Naive thymus-derived CD4-positive, alpha-beta T cell (primary cell): Measurements from ENCODE around the gene PLEKHA7. TPM values are rescaled to one million over a fixed set of nuclear protein-coding genes. Genes with fewer than 3 reads are reported as not detected.
"Not testable (repeated sequence)": the region's sequence is repeated elsewhere in the genome, so short reads cannot be mapped to it uniquely, and the experiment has no call there.

Experiments used
- ATAC-seq: fragments of 150-1000 bp; cut with Tn5 transposase; 2 replicates; pipeline ENCODE4 v1.10.0; 2021; ENCODE audit warnings: mild to moderate bottlenecking, moderate library complexity
- CTCF ChIA-PET: fragments of 350-600 bp; sonication (Branson Sonifier 250); formaldehyde crosslinking; loops from one replicate; lab custom pipeline; 2021; ENCODE audit warnings: antibody characterized with exemption; lab: Charles Lee
- POLR2A ChIA-PET: fragments of 350-600 bp; sonication (Branson Sonifier 250); formaldehyde crosslinking; loops from one replicate; lab custom pipeline; 2021; ENCODE audit warnings: antibody characterized with exemption, inconsistent platforms; lab: Charles Lee
- DNase-seq, 9 donors: peaks; one replicate each; pipeline versions ENCODE4 v3.0.0 to v3.0.0-alpha.2; 2020 to 2022; ENCODE audit warnings: mixed read lengths in 1 of 9
- H3K27ac ChIP-seq: one replicate; pipeline ENCODE4 v1.7.0; 2013; ENCODE audit warnings: mild to moderate bottlenecking, low read depth, low read length, moderate library complexity
- H3K27me3 ChIP-seq, 2 donors: one replicate each; pipeline ENCODE4 v1.7.0; 2013; ENCODE audit warnings: low read length in 2 of 2, mild to moderate bottlenecking in 2 of 2, moderate library complexity in 2 of 2; ENCODE audit not compliant: control insufficient read depth in 2 of 2, insufficient read depth in 2 of 2
- H3K36me3 ChIP-seq, 3 experiments: 1 replicate in 2 of 3; 2 replicates in 1 of 3; pipeline ENCODE4 v1.7.0; 2013; ENCODE audit warnings: low read length in 3 of 3, mild to moderate bottlenecking in 3 of 3, moderate library complexity in 1 of 3; ENCODE audit not compliant: insufficient read depth in 3 of 3, control insufficient read depth in 2 of 3
- H3K4me1 ChIP-seq, 2 donors: one replicate each; pipeline ENCODE4 v1.7.0; 2013; ENCODE audit warnings: low read length in 2 of 2, mild to moderate bottlenecking in 2 of 2, moderate library complexity in 1 of 2; ENCODE audit not compliant: control insufficient read depth in 2 of 2, insufficient read depth in 2 of 2
- H3K4me3 ChIP-seq: 2 replicates; pipeline ENCODE4 v1.7.0; 2013; ENCODE audit warnings: mild to moderate bottlenecking, low read length
- H3K9me3 ChIP-seq, 3 experiments: 1 replicate in 2 of 3; 2 replicates in 1 of 3; pipeline ENCODE4 v1.7.0; 2013; ENCODE audit warnings: low read length in 3 of 3; ENCODE audit not compliant: control insufficient read depth in 2 of 3
- H3K27ac Mint-ChIP-seq, 9 donors: one replicate each; pipeline ENCODE4 v1.8.0; 2020 to 2022; ENCODE audit warnings: mixed read lengths in 9 of 9, mild to moderate bottlenecking in 8 of 9, moderate library complexity in 5 of 9, inconsistent platforms in 2 of 9
- H3K27me3 Mint-ChIP-seq, 5 donors: one replicate each; pipeline ENCODE4 v1.8.0; 2021 to 2022; ENCODE audit warnings: mixed read lengths in 5 of 5, mild to moderate bottlenecking in 1 of 5
- H3K36me3 Mint-ChIP-seq, 5 donors: one replicate each; pipeline ENCODE4 v1.8.0; 2020 to 2022; ENCODE audit warnings: mixed read lengths in 5 of 5, mild to moderate bottlenecking in 3 of 5, inconsistent platforms in 1 of 5
- H3K4me1 Mint-ChIP-seq, 7 donors: one replicate each; pipeline ENCODE4 v1.8.0; 2020 to 2022; ENCODE audit warnings: mixed read lengths in 7 of 7, mild to moderate bottlenecking in 3 of 7, inconsistent platforms in 1 of 7
- H3K4me3 Mint-ChIP-seq, 10 donors: one replicate each; pipeline ENCODE4 v1.8.0; 2020 to 2022; ENCODE audit warnings: mild to moderate bottlenecking in 10 of 10, mixed read lengths in 10 of 10, moderate library complexity in 6 of 10, inconsistent platforms in 2 of 10
- H3K9me3 Mint-ChIP-seq, 11 donors: one replicate each; pipeline ENCODE4 v1.8.0; 2020 to 2022; ENCODE audit warnings: mixed read lengths in 11 of 11, mild to moderate bottlenecking in 4 of 11, inconsistent platforms in 1 of 11, moderate library complexity in 1 of 11
- intact Hi-C, 2 donors: fragments of 100-400 bp; cut with micrococcal nuclease; formaldehyde crosslinking; loops; one replicate each; pipeline ENCODE4 v1.15.1; 2023
- polyA plus RNA-seq, 2 donors: library from polyadenylated mRNA; unstranded; fragments of 300-500 nt; fragmentation: Illumina TruSeq; gene quantifications; one replicate each; pipeline ENCODE4 v1.2.3, GENCODE V29; 2021
- total RNA-seq, 6 experiments: library from RNA in 5 of 6; stranded (reverse) in 5 of 6; gene quantifications; 1 replicate in 5 of 6; 2 replicates in 1 of 6; pipeline ENCODE4 v1.2.3 and lab custom pipeline; 2021 to 2026

The PLEKHA7 gene
- total and polyA plus RNA-seq, 7 experiments from 2014 or later: 0.84 to 4.8 (median 2.4) TPM

DNA sequence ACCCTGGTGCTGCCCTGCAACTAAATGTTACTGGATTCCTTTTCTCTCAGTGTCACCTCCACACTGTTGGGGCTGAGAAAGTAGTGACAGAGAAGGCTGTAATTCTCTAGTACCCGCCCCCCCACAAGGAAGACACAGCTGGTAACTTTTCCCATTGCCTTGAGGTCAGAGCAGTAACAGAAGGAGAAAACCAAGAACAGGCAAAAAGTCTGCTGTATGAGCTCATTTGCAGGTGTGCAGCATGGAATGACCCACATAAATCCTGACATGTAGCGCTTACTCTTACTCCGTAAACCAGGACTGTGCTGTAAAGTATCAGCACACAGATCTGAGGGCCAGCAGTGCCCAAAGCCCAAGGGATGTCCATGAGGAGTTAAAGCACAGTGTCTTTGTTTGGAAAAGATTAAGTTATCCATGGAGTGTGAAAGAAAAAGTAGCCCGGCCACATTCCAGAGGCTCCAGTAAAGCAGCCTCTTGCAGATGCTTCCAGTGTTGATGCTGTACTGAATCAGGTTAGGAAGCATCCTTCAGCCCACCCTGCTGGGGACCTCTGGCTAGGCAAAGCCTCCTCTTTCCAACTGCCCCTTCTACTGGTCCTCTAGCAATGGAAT is 120.7 kb downstream of the PLEKHA7 start:
- Histone ChIP-seq H3K27ac (no peak overlapping the region), H3K36me3 (no peaks in the 10 kb centered on the region), H3K9me3 (peaks cover 0 to 4% (median 0%) of the 10 kb centered on the region in 3 experiments), H3K4me1 (no peaks in the 10 kb centered on the region), H3K4me3 (no peak overlapping the region), H3K27me3 (no peaks in the 10 kb centered on the region)
- peaks cover 2 to 29% (median 13%) of the 10 kb centered on the region in 11 donors for H3K9me3 Mint-ChIP-seq
- POLR2A ChIA-PET: no interaction called here
- CTCF ChIA-PET: interaction anchor here (0.7 kb wide), 1 partner anchor 11 kb away, joined by 3 read pairs; no protein-coding TSS in a partner anchor
- ATAC-seq: no peak
- H3K27me3 Mint-ChIP-seq: no peaks in the 10 kb centered on the region
- no peak overlapping the region for H3K27ac Mint-ChIP-seq
- H3K4me3 Mint-ChIP-seq: no peak overlapping the region
- intact Hi-C loops: no loop called here
- DNase-seq: no peak
- peaks cover 0 to 14% (median 4%) of the 10 kb centered on the region in 5 donors for H3K36me3 Mint-ChIP-seq
- H3K4me1 Mint-ChIP-seq: peaks cover 0 to 3% (median 0%) of the 10 kb centered on the region in 7 donors

DNA sequence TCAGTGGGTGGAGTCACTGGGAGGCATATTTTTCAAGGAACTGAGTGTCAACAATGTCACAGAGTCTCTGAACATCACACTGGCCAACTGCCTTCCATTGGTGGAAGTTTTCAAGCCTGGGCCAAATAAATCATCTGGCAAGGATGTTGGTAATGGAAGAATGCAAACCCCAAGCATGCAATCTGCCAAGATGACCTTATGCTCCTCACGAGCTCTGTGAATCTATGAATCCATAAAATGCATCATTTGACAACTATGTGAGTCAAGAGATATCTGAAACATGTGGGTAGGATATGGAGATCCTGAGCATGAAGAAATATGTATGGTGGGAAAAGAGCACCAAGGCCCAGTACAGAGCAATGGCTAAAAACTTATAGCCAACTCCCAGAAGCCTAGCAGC is 122.2 kb downstream of the PLEKHA7 start:
- Mint-ChIP-seq H3K27me3 (no peaks in the 10 kb centered on the region), H3K4me1 (no peaks in the 10 kb centered on the region), H3K36me3 (peaks cover 0 to 16% (median 4%) of the 10 kb centered on the region in 5 donors), H3K4me3 (no peak overlapping the region), H3K9me3 (peaks cover 2 to 31% (median 14%) of the 10 kb centered on the region in 11 donors), H3K27ac (no peak overlapping the region)
- intact Hi-C loops: no loop called here
- DNase-seq (no peak), ATAC-seq (no peak)
- Histone ChIP-seq H3K27me3 (no peaks in the 10 kb centered on the region), H3K4me1 (no peaks in the 10 kb centered on the region), H3K27ac (no peak overlapping the region), H3K4me3 (no peak overlapping the region), H3K9me3 (peaks cover 0 to 4% (median 0%) of the 10 kb centered on the region in 3 experiments), H3K36me3 (no peaks in the 10 kb centered on the region)
- CTCF ChIA-PET: no interaction called here
- POLR2A ChIA-PET: no interaction called here

DNA sequence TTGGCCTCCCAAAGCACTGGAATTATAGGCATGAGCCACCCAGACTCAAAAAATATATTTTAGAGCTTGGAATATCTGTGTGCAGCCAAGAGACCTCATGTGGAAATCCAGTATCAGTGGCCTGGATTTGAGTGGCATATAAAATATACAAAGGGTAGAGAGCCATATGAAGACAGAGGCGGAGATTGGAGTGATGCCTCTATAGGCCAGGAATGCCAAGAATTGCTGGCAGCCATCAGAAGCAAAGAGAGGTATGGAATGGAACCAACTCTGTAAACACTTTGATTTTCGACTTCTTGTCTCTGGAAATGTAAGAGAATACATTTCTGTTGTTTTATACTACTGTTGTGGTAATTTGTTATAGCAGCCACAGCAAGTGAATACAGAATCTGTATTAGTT is 123.0 kb downstream of the PLEKHA7 start:
- H3K36me3 Mint-ChIP-seq: peaks cover 0 to 16% (median 7%) of the 10 kb centered on the region in 5 donors

DNA sequence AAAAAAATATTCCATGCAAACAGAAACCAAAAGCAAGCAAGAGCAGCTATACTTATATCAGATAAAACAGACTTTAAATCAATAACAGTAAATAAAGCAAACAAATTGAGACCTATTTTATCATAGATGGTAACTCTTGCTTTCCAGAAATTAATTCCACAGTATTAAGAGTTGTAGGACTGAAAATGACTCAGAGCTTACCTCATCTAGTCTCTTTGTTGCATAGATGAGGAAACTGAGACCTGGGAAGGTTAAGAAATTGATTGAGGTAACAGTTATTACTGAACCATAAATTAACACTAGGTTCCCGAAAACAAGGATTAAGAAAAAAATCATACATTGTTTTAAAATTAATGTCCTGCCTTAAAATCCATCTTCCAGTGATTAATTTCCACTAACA is 123.8 kb downstream of the PLEKHA7 start:
- Mint-ChIP-seq H3K27ac (no peak overlapping the region), H3K4me1 (no peaks in the 10 kb centered on the region), H3K4me3 (no peak overlapping the region), H3K9me3 (peaks cover 2 to 35% (median 16%) of the 10 kb centered on the region in 11 donors), H3K36me3 (peaks cover 0 to 16% (median 7%) of the 10 kb centered on the region in 5 donors), H3K27me3 (peaks cover 0 to 4% (median 0%) of the 10 kb centered on the region in 5 donors)
- no peaks in the 10 kb centered on the region for H3K27me3 ChIP-seq
- no peak for DNase-seq
- ATAC-seq: no peak
- H3K27ac ChIP-seq: no peak overlapping the region
- peaks cover 0 to 4% (median 0%) of the 10 kb centered on the region in 3 experiments for H3K9me3 ChIP-seq
- intact Hi-C loops: no loop called here
- H3K4me1 ChIP-seq: no peaks in the 10 kb centered on the region
- no peaks in the 10 kb centered on the region for H3K36me3 ChIP-seq
- POLR2A ChIA-PET: no interaction called here
- H3K4me3 ChIP-seq: no peak overlapping the region
- CTCF ChIA-PET: no interaction called here

More for the DNA sequence above, 123.0 kb downstream of the PLEKHA7 start:
- DNase-seq: no peak
- CTCF ChIA-PET: no interaction called here
- Mint-ChIP-seq H3K27ac (no peak overlapping the region), H3K9me3 (peaks cover 2 to 35% (median 16%) of the 10 kb centered on the region in 11 donors), H3K4me1 (no peaks in the 10 kb centered on the region), H3K27me3 (peaks cover 0 to under 1% (median 0%) of the 10 kb centered on the region in 5 donors), H3K4me3 (no peak overlapping the region)
- H3K36me3 ChIP-seq: no peaks in the 10 kb centered on the region
- POLR2A ChIA-PET: no interaction called here
- H3K4me3 ChIP-seq: no peak overlapping the region
- no peaks in the 10 kb centered on the region for H3K4me1 ChIP-seq
- H3K27me3 ChIP-seq: no peaks in the 10 kb centered on the region
- no peak overlapping the region for H3K27ac ChIP-seq
- intact Hi-C loops: no loop called here
- no peak for ATAC-seq
- peaks cover 0 to 4% (median 0%) of the 10 kb centered on the region in 3 experiments for H3K9me3 ChIP-seq

DNA sequence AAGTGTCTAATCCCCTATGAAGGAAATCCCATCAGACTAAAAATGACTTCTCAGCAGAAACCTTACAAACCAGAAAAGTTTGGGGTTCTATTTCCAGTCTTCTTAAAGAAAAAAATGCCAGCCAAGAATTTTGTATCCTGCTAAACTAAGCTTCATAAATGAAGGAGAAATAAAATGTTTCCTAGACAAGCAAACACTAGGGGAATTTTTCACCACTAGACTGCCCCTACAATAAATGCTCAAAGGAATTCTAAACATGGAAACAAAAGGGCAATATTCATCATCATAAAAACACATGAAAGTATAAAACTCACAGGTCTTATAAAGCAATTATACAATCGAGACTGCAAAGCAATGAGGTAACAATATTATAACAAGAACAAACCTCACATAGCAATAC is 124.3 kb downstream of the PLEKHA7 start:
- ChIA-PET CTCF (no interaction called here), POLR2A (no interaction called here)
- Histone ChIP-seq H3K4me3 (no peak overlapping the region), H3K27me3 (no peaks in the 10 kb centered on the region), H3K27ac (no peak overlapping the region), H3K9me3 (peaks cover 0 to 4% (median 0%) of the 10 kb centered on the region in 3 experiments), H3K36me3 (no peaks in the 10 kb centered on the region), H3K4me1 (no peaks in the 10 kb centered on the region)
- H3K27me3 Mint-ChIP-seq: peaks cover 0 to 4% (median 0%) of the 10 kb centered on the region in 5 donors
- no peak overlapping the region for H3K27ac Mint-ChIP-seq
- intact Hi-C loops: no loop called here
- H3K36me3 Mint-ChIP-seq: peaks cover 0 to 16% (median 7%) of the 10 kb centered on the region in 5 donors
- no peak overlapping the region for H3K4me3 Mint-ChIP-seq
- no peaks in the 10 kb centered on the region for H3K4me1 Mint-ChIP-seq
- ATAC-seq (no peak), DNase-seq (no peak)
- H3K9me3 Mint-ChIP-seq: peaks cover 2 to 35% (median 16%) of the 10 kb centered on the region in 11 donors

DNA sequence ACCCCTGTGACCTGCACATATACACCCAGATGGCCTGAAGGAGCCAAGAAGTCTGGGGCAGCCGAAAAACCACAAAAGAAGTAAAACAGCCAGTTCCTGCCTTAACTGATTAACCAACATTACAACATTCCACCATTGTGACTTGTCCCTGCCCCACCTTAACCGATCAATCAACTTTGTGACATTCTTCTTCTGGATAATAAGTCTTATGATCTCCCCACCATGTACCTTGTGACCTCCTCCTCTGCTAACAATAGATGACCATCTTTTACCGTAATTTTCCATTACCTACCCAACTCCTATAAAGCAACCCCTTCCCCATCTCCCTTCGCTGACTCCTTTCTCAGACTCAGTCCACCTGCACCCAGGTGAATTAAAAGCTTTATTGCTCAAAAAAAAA is 125.2 kb downstream of the PLEKHA7 start:
- peaks cover 0 to 16% (median 7%) of the 10 kb centered on the region in 5 donors for H3K36me3 Mint-ChIP-seq
- ATAC-seq, H3K27me3 Mint-ChIP-seq, H3K4me3 ChIP-seq, H3K9me3 ChIP-seq, H3K27me3 ChIP-seq, H3K27ac Mint-ChIP-seq, POLR2A ChIA-PET, intact Hi-C loops, CTCF ChIA-PET, H3K4me3 Mint-ChIP-seq, H3K36me3 ChIP-seq, H3K4me1 Mint-ChIP-seq, H3K4me1 ChIP-seq, H3K27ac ChIP-seq, DNase-seq: not testable (repeated sequence)
- H3K9me3 Mint-ChIP-seq: peaks cover 2 to 35% (median 16%) of the 10 kb centered on the region in 11 donors

DNA sequence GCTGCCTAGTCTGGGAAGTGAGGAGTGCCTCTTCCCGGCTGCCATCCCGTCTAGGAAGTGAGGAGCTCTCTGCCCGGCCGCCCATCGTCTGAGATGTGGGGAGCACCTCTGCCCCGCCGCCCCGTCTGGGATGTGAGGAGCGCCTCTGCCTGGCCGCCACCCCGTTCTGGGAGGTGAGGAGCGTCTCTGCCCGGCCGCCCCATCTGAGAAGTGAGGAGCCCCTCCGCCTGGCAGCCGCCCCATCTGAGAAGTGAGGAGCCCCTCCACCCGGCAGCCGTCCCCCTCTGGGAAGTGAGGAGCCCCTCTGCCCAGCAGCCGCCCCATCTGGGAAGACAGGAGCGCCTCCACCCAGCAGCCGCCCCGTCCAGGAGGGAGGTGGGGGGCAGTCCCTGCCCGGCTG is 126.3 kb downstream of the PLEKHA7 start:
- DNase-seq, H3K9me3 ChIP-seq, H3K4me3 Mint-ChIP-seq, intact Hi-C loops, H3K4me3 ChIP-seq, H3K4me1 Mint-ChIP-seq, H3K4me1 ChIP-seq, POLR2A ChIA-PET, H3K27me3 Mint-ChIP-seq, H3K36me3 ChIP-seq, CTCF ChIA-PET, H3K27me3 ChIP-seq, H3K27ac Mint-ChIP-seq, H3K27ac ChIP-seq, ATAC-seq: not testable (repeated sequence)
- Mint-ChIP-seq H3K9me3 (peaks cover 2 to 35% (median 16%) of the 10 kb centered on the region in 11 donors), H3K36me3 (peaks cover 0 to 16% (median 7%) of the 10 kb centered on the region in 5 donors)
